Ramos (cell line): Measurements from ENCODE around the gene TMEM269.

Experiments
- in situ Hi-C: fragments of 300-500 bp; cut with MboI; formaldehyde crosslinking; loops from one replicate; pipeline ENCODE4 v1.14.3; 2022; ENCODE audit warnings: low sequenced_read_pairs; ENCODE audit not compliant: unreplicated experiment

The TMEM269 gene

GRCh38 chr1:42845193-42845592 lies 60.4 kb downstream of the TMEM269 start:
- in situ Hi-C loops: no loop called here

GRCh38 chr1:42845866-42846256 lies 61.1 kb downstream of the TMEM269 start:
- in situ Hi-C loops: no loop called here

- in situ Hi-C loops: no loop called here
These were observed 61.7 kb downstream of the TMEM269 start, which contains the start of gene ZNF691 for GRCh38 chr1:42846257-42847110. Gene ZNF691, plus strand, starts transcription at chr1:42846613. Its CDS starts 3,046 bp downstream, at chr1:42849659.

- in situ Hi-C loops: no loop called here
These were observed 62.4 kb downstream of the TMEM269 start for GRCh38 chr1:42847111-42847595.

- in situ Hi-C loops: no loop called here
These were observed 63.1 kb downstream of the TMEM269 start for GRCh38 chr1:42847721-42848460.

- in situ Hi-C loops: no loop called here
These were observed 64.2 kb downstream of the TMEM269 start for GRCh38 chr1:42848823-42849537.

- in situ Hi-C loops: no loop called here
These were observed 65.2 kb downstream of the TMEM269 start for GRCh38 chr1:42849944-42850343.
